KMS-11 (cell line): Measurements from ENCODE around the gene AMHR2.
"Not testable (repeated sequence)": the region's sequence is repeated elsewhere in the genome, so short reads cannot be mapped to it uniquely, and the experiment has no call there.

ENCODE experiments used
- H2AFZ ChIP-seq: fragments of 200-600 bp; sonication (generic); 2 replicates; pipeline ENCODE4 v1.6.1; 2016; ENCODE audit warnings: antibody characterized with exemption, mixed run types, low read depth
- H3K27ac ChIP-seq: fragments of 200-600 bp; sonication (generic); 2 replicates; pipeline ENCODE4 v1.6.1; 2016; ENCODE audit warnings: mild to moderate bottlenecking, mixed run types
- H3K27me3 ChIP-seq: fragments of 200-600 bp; sonication (generic); 2 replicates; pipeline ENCODE4 v1.6.1; 2017; ENCODE audit warnings: mild to moderate bottlenecking, low read depth, mixed run types, moderate library complexity; ENCODE audit not compliant: insufficient read depth
- H3K36me3 ChIP-seq: fragments of 200-600 bp; sonication (generic); 2 replicates; pipeline ENCODE4 v1.6.1; 2017; ENCODE audit warnings: mild to moderate bottlenecking, mixed run types; ENCODE audit not compliant: insufficient read depth
- H3K4me1 ChIP-seq: fragments of 200-600 bp; sonication (generic); 2 replicates; pipeline ENCODE4 v1.6.1; 2016; ENCODE audit warnings: mild to moderate bottlenecking, low read depth, mixed run types; ENCODE audit not compliant: poor library complexity, severe bottlenecking
- H3K4me2 ChIP-seq: fragments of 200-600 bp; sonication (generic); 2 replicates; pipeline ENCODE4 v1.7.0; 2016; ENCODE audit warnings: mild to moderate bottlenecking, mixed run types
- H3K4me3 ChIP-seq: fragments of 200-600 bp; sonication (generic); IDR thresholded peaks from 2 replicates; pipeline ENCODE4 v1.6.1; 2017; ENCODE audit warnings: low read depth, low read length, mixed read lengths; ENCODE audit not compliant: insufficient read depth
- H3K79me2 ChIP-seq: fragments of 200-600 bp; sonication (generic); 2 replicates; pipeline ENCODE4 v1.6.1; 2016; ENCODE audit warnings: low read depth, mixed run types; ENCODE audit not compliant: insufficient read depth
- H3K9ac ChIP-seq: fragments of 200-600 bp; sonication (generic); 2 replicates; pipeline ENCODE4 v1.6.1; 2016; ENCODE audit warnings: mild to moderate bottlenecking, mixed run types
- H4K20me1 ChIP-seq: fragments of 200-600 bp; sonication (generic); 2 replicates; pipeline ENCODE4 v1.6.1; 2016; ENCODE audit warnings: mild to moderate bottlenecking, mixed run types; ENCODE audit not compliant: insufficient read depth
- CTCF ChIP-seq: fragments of 200-600 bp; sonication (generic); conservative IDR thresholded peaks from 2 replicates; pipeline ENCODE4 v1.6.1; 2017; ENCODE audit warnings: low read depth, mild to moderate bottlenecking, antibody characterized with exemption, low read length, moderate library complexity, mixed read lengths

AMHR2 gene

DNA sequence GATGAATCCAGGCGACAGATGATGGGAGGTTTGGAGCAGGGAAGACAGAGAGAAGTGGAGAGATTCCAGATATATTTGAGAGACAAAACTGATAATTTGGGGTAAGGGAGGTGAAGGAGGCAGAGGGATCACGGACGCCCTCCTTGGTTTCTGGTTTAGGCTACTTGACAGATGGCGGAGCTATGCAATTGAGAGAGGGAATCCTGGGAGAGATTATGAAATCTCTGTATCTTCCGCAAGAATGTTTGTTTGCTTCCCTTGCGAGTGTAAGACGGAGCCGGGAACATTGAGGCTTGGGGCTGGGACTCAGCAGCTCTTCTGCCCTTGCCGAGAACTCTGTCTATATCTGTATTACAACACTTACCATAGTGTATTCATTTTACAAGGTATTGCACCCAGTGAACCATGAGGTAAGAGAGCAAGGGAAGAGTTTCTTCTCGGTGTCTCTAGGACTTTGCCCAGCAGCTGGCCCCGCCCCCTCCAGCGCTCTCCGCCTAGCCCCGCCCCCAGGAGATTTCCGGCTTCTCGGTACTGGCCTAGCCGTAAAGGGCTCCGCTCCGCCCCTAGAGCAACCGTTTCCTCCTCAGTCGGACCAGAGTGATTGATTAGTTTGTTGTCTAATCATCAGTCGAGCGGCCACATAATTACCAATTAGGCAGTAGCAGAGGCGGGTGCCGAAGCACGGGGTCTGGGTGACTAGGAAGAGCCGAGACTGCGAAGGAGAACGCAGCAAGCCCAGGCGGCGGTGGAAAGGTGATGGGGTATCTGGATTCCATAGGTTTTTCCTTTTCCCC lies 17.6 kb downstream of the AMHR2 start, which contains the start of gene PRR13:
Gene PRR13 (plus strand): TSS at position 695 of the 794 bp plus-strand sequence. CDS start 981 bp downstream, outside the sequence.
- no peak within 1 kb of the TSS for H3K4me3 ChIP-seq
- peak within 1 kb of the TSS; percentile 71 for H2AFZ ChIP-seq
- peaks cover 15% of the 10 kb centered on the region; the same call in 1 of the 2 replicates for H3K36me3 ChIP-seq
- H3K9ac ChIP-seq, result peak within 1 kb of the TSS; percentile 56
- H3K27me3 ChIP-seq, result no peaks in the 10 kb centered on the region
- H3K4me2 ChIP-seq, result peak within 1 kb of the TSS; percentile 82
- no peaks in the 10 kb centered on the region for H4K20me1 ChIP-seq
- peaks cover 20% of the 10 kb centered on the region for H3K79me2 ChIP-seq
- no peak for TF ChIP-seq CTCF
- peak within 1 kb of the TSS; percentile 67 for H3K27ac ChIP-seq
- peaks cover 37% of the 10 kb centered on the region for H3K4me1 ChIP-seq

DNA sequence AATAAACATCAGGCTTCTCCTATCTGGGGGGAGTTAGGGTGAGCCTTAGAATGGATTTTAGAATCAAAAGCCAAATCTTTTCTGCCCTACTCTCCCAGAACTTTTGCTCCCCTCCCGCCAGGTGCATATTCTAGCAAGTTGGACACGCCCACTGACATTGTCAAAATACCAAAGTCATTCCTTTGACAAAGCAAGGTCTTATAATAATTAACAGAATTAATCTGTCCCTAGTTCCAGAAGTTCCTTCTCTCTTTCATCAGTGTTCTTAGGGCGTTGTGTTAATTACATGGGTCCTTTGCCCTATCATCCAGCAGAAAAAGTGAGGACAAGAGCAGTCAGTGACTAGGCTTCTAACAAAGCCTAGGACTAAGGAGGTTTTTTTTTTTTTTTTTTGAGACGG lies 20.3 kb downstream of the AMHR2 start:
- Histone ChIP-seq H3K79me2 (peaks cover 20% of the 10 kb centered on the region), H3K9ac (no peak overlapping the region), H3K27me3 (no peaks in the 10 kb centered on the region), H3K4me2 (no peak overlapping the region), H3K27ac (no peak overlapping the region), H3K4me1 (peaks cover 37% of the 10 kb centered on the region), H4K20me1 (no peaks in the 10 kb centered on the region), H3K4me3 (no peak overlapping the region), H2AFZ (no peak overlapping the region), H3K36me3 (peaks cover 15% of the 10 kb centered on the region; the same call in 1 of the 2 replicates)
- TF ChIP-seq CTCF, result no peak

DNA sequence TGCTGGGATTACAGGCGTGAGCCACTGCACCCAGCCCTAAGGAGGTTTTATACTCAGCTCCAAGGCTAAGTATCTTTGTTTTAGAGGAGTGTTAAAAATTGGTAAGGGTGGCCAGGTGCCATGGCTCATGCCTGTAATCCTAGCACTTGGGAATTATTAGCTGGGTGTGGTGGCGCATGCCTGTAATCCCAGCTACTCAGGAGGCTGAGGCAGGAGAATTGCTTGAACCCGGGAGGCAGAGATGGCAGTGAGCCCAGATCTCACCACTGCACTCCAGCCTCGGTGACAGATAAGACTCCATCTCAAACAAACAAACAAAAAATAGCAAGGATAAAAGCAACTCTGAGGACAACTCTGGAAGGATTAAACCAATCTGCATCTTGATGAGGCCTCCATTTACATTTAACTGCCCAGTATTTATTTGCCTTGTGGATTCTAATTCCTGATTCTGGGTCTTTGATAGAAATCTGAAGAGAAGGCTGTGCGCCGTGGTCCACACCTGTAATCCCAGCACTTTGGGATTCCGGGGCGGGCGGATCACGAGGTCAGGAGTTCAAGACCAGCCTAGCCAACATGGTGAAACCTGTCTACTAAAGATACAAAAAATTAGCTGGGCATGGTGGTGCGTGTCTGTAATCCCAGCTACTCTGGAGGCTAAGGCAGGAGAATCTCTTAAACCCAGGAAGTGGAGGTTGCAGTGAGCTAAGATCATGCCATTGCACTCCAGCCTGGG lies 21.1 kb downstream of the AMHR2 start:
- not testable (repeated sequence) for H2AFZ ChIP-seq, H3K4me3 ChIP-seq, H3K9ac ChIP-seq, H3K4me2 ChIP-seq, H4K20me1 ChIP-seq, H3K27me3 ChIP-seq, H3K27ac ChIP-seq
- peaks cover 37% of the 10 kb centered on the region for H3K4me1 ChIP-seq
- H3K79me2 ChIP-seq, result peaks cover 20% of the 10 kb centered on the region
- peaks cover 15% of the 10 kb centered on the region; the same call in 1 of the 2 replicates for H3K36me3 ChIP-seq

DNA sequence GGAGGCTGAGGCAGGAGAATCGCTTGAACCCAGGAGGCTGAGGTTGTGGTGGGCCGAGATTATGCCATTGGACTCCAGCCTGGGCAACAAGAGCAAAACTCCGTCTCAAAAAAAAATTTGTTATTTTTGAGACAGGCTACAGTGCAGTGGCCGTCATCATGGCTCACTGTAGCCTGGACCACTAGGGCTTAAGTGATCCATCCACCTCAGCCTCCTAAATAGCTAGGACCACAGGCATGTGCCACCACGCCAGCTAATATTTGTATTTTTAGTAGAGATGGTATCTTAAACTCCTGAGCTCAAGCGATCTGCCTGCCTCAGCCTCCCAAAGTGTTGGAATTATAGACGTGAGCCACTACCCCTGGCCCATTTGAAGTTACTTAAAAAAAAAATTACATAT lies 27.3 kb downstream of the AMHR2 start:
- H3K4me1 ChIP-seq, result peaks cover 36% of the 10 kb centered on the region
- TF ChIP-seq CTCF, result no peak
- no peak overlapping the region for H3K4me3 ChIP-seq
- no peaks in the 10 kb centered on the region for H3K27me3 ChIP-seq
- peaks cover 32% of the 10 kb centered on the region for H4K20me1 ChIP-seq
- H3K9ac ChIP-seq, result no peak overlapping the region
- H3K27ac ChIP-seq, result no peak overlapping the region
- no peak overlapping the region; the same call in 1 of the 2 replicates for H3K4me2 ChIP-seq
- H2AFZ ChIP-seq, result no peak overlapping the region
- H3K36me3 ChIP-seq, result peaks cover 22% of the 10 kb centered on the region
- H3K79me2 ChIP-seq, result peaks cover 38% of the 10 kb centered on the region
